M059J (cell line): Measurements from ENCODE around the gene ESPL1. TPM values are rescaled to one million over a fixed set of nuclear protein-coding genes. Genes with fewer than 3 reads are reported as not detected.
"Not testable (repeated sequence)": the region's sequence is repeated elsewhere in the genome, so short reads cannot be mapped to it uniquely, and the experiment has no call there.

Source experiments
- DNase-seq: peaks from one replicate; pipeline ENCODE4 v3.0.0-alpha.2; 2012; ENCODE audit warnings: low read depth
- total RNA-seq: library from RNA; depleted of rRNA; stranded (reverse); fragments of >200 nt; shearing (Covaris generic); gene quantifications from 2 replicates; pipeline ENCODE4 v1.2.3, GENCODE V29; 2014

ESPL1 gene
- total RNA-seq, 1 experiment from 2014 or later: 9.0 TPM

GRCh38 chr12:53299101-53299453 is 31.0 kb downstream of the ESPL1 start:
- DNase-seq: peak; percentile 92

- DNase-seq: peak; percentile 90
These were observed 31.5 kb downstream of the ESPL1 start, which contains the start of gene MYG1 for GRCh38 chr12:53299454-53300180. MYG1 (plus strand) TSS chr12:53299695; CDS start chr12:53299738, 43 bp downstream.

GRCh38 chr12:53300187-53300586 is 32.1 kb downstream of the ESPL1 start:
- peak; percentile 51 for DNase-seq

- DNase-seq: no peak
These were observed 34.8 kb downstream of the ESPL1 start for GRCh38 chr12:53302903-53303302.

- DNase-seq: no peak
These were observed 38.7 kb downstream of the ESPL1 start for GRCh38 chr12:53306826-53307225.

- DNase-seq: no peak
These were observed 40.2 kb downstream of the ESPL1 start for GRCh38 chr12:53308276-53308675.

GRCh38 chr12:53313996-53314395 is 45.9 kb downstream of the ESPL1 start:
- DNase-seq: no peak

- peak; percentile 39 for DNase-seq
These were observed 52.5 kb downstream of the ESPL1 start for GRCh38 chr12:53320352-53321195.

GRCh38 chr12:53324113-53324778 is 56.1 kb downstream of the ESPL1 start:
- DNase-seq: no peak

- DNase-seq: peak; percentile 86
These were observed 56.8 kb downstream of the ESPL1 start for GRCh38 chr12:53324779-53325510.

- DNase-seq: no peak
These were observed 57.5 kb downstream of the ESPL1 start for GRCh38 chr12:53325511-53326061.

GRCh38 chr12:53326460-53327185 is 58.5 kb downstream of the ESPL1 start:
- DNase-seq: no peak

- DNase-seq: peak; percentile 30
These were observed 59.4 kb downstream of the ESPL1 start for GRCh38 chr12:53327435-53328042.

GRCh38 chr12:53328043-53328435 is 59.9 kb downstream of the ESPL1 start:
- no peak for DNase-seq

- DNase-seq: no peak
These were observed 62.6 kb downstream of the ESPL1 start for GRCh38 chr12:53330671-53331070.

GRCh38 chr12:53332339-53332738 is 64.2 kb downstream of the ESPL1 start:
- DNase-seq: not testable (repeated sequence)

GRCh38 chr12:53332744-53333143 is 64.6 kb downstream of the ESPL1 start:
- no peak for DNase-seq

- DNase-seq: no peak
These were observed 65.2 kb downstream of the ESPL1 start for GRCh38 chr12:53333289-53333688.

GRCh38 chr12:53333845-53334244 is 65.7 kb downstream of the ESPL1 start:
- DNase-seq: no peak

- no peak for DNase-seq
These were observed 66.7 kb downstream of the ESPL1 start for GRCh38 chr12:53334822-53335221.
